Measurements from ENCODE around the gene DMAC2L. TPM values are rescaled to one million over a fixed set of nuclear protein-coding genes. Genes with fewer than 3 reads are reported as not detected.
"Not testable (repeated sequence)": the region's sequence is repeated elsewhere in the genome, so short reads cannot be mapped to it uniquely, and the experiment has no call there.

DMAC2L gene
- total RNA-seq, 2 experiments from 2014 or later: 13.3 to 16.1 TPM

DNA sequence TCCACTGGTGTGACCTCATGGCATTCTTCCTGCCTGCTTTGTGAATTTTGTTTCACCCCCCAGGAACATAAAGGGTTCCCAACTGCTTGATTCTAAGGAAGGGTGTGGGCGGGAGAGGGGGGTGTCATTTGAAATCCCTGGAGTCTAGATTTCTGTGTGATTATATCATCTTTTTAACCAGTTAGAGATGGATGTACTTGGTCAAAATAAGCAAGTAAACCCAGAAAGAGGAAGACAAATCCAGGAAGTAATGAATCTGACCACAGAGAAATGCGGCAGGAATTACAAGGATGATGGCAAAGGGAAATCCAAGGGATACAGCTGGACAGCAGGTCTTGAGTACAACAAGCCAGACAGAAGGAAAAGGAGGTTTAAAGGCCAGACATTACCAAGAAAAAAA lies 38.9 kb downstream of the DMAC2L start:
- DNase-seq (no peak), ATAC-seq (no peak)
- no peaks in the 10 kb centered on the region for H3K4me1 Mint-ChIP-seq
- H3K27me3 Mint-ChIP-seq: no peaks in the 10 kb centered on the region
- H3K36me3 Mint-ChIP-seq: peaks cover 3% of the 10 kb centered on the region
- no peak overlapping the region for H3K27ac Mint-ChIP-seq
- no peaks in the 10 kb centered on the region for H3K9me3 Mint-ChIP-seq (ENCODE audit: low read depth)
- H3K4me3 Mint-ChIP-seq: no peak overlapping the region
- CTCF ChIA-PET: interaction anchor here (0.7 to 0.9 kb wide), 2 partner anchors 36 to 172 kb away, joined by 3 to 4 read pairs; no protein-coding TSS in a partner anchor

DNA sequence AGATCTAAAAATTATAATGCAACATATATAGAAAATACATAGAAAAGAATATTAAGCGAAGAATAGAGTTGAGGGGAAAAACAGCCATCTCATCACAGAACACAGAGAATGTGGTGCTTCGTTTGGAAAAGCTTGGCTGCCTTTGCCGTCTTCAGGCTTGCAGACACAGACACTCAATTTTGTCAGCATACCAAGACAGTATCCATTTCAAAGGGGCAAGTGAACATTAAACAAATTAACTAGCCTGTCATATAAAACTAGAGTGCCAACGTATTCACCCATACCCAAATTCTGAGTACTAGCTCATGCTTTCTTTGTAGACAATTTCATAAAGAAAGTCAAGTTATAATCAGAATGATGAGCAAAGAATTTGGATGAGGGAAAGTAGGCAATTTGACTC lies 40.5 kb downstream of the DMAC2L start:
- no peaks in the 10 kb centered on the region for H3K9me3 Mint-ChIP-seq (ENCODE audit: low read depth)
- DNase-seq: no peak
- CTCF ChIA-PET: no interaction called here
- no peaks in the 10 kb centered on the region for H3K27me3 Mint-ChIP-seq
- H3K36me3 Mint-ChIP-seq: peaks cover 16% of the 10 kb centered on the region
- no peak overlapping the region for H3K4me3 Mint-ChIP-seq
- no peak for ATAC-seq
- H3K4me1 Mint-ChIP-seq: peaks cover 2% of the 10 kb centered on the region
- no peak overlapping the region for H3K27ac Mint-ChIP-seq

DNA sequence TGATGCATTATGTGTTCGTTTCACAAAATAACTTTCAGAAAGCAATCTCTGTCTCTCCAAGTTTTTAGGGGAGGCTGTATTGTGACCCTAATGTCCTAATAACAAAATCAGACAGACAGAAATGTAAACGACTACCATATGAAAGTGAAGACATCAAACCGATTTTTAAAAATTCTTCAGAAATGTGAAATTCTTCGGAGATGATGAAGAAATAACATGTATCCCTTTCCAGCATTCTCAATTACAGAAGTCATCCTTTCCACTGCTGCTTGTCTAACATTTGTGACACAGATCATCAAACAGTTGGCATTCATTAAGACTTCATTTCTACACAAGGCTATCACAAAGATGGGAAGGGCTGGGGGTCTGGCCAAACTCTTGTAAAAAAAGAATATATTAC lies 41.0 kb downstream of the DMAC2L start:
- Mint-ChIP-seq H3K36me3 (peaks cover 19% of the 10 kb centered on the region), H3K27ac (no peak overlapping the region), H3K4me1 (peaks cover 2% of the 10 kb centered on the region), H3K27me3 (no peaks in the 10 kb centered on the region), H3K4me3 (no peak overlapping the region), H3K9me3 (ENCODE audit: low read depth) (no peaks in the 10 kb centered on the region)
- CTCF ChIA-PET: interaction anchor here (1.0 kb wide), 1 partner anchor 93 kb away, joined by 3 read pairs; no protein-coding TSS in a partner anchor
- DNase-seq (no peak), ATAC-seq (no peak)

DNA sequence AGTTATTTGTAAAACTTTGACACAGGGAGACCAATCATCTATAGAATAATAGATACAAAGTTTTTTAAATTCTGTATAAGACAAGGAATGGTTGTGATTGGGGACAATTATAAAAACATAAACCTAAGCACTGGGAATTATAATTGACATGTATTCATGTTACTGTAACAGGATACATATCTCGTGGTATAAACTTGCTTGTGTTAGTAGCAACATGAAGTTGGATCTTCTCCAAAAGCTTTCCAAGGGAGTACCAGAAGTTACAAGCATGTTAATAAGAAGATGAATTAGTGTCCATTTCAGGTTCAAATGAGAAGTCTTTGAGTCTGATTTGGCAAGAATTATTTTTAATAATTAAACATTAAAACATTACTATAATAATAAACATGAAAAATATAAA lies 42.4 kb downstream of the DMAC2L start:
- Mint-ChIP-seq H3K36me3 (peaks cover 24% of the 10 kb centered on the region), H3K27me3 (no peaks in the 10 kb centered on the region), H3K4me3 (no peak overlapping the region), H3K27ac (no peak overlapping the region), H3K4me1 (peaks cover 2% of the 10 kb centered on the region), H3K9me3 (ENCODE audit: low read depth) (no peaks in the 10 kb centered on the region)
- CTCF ChIA-PET: interaction anchor here (1.8 kb wide), 1 partner anchor 12 kb away, joined by 4 read pairs; no protein-coding TSS in a partner anchor
- DNase-seq (no peak), ATAC-seq (no peak)

DNA sequence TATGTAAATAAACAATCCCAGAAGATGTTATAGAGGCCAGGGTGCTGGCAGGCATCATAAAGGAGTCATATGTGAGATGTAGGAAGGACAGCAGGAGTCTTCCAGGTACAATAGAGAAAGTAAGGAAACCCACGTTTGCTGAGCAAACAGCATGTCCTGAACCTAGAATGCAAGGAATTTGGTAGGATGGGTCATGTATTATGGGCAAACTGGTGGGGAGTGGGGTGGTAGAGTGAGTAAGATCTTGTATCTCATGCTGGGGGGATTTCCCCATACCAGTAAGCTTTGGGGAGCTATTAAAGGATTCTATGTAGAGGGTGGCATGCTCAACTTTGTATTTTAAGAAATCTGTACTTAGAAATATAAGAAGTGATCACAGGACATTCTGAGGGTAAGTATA lies 43.6 kb downstream of the DMAC2L start:
- H3K27me3 Mint-ChIP-seq: no peaks in the 10 kb centered on the region
- H3K36me3 Mint-ChIP-seq: peaks cover 26% of the 10 kb centered on the region
- CTCF ChIA-PET: interaction anchor here (0.7 to 1.8 kb wide), 3 partner anchors 11 to 29 kb away, joined by 4 read pairs; no protein-coding TSS in a partner anchor
- H3K4me3 Mint-ChIP-seq: no peak overlapping the region
- H3K4me1 Mint-ChIP-seq: peaks cover 2% of the 10 kb centered on the region
- no peak overlapping the region for H3K27ac Mint-ChIP-seq
- no peaks in the 10 kb centered on the region for H3K9me3 Mint-ChIP-seq (ENCODE audit: low read depth)
- ATAC-seq (no peak), DNase-seq (no peak)

DNA sequence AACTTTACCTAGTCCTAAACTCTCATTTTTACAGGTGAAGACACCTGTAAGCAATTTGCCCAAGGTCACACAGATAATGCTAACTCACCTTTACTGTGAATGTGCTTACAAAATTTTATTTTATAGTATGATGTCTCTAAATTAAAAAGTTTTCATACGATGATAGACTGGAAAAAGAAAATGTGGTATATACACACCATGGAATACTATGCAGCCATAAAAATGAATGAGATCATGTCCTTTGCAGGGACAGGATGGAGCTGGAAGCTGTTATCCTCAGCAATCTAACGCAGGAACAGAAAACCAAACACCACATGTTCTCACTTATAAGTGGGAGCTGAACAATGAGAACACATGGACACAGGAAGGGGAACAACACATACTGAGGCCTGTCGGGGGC lies 44.2 kb downstream of the DMAC2L start:
- DNase-seq; H3K27ac Mint-ChIP-seq; H3K9me3 Mint-ChIP-seq (ENCODE audit: low read depth); ATAC-seq; H3K4me3 Mint-ChIP-seq; H3K27me3 Mint-ChIP-seq; H3K4me1 Mint-ChIP-seq: not testable (repeated sequence)
- peaks cover 29% of the 10 kb centered on the region for H3K36me3 Mint-ChIP-seq
- CTCF ChIA-PET: interaction anchor here (0.7 to 1.8 kb wide), 3 partner anchors 10 to 30 kb away, joined by 4 read pairs; no protein-coding TSS in a partner anchor

DNA sequence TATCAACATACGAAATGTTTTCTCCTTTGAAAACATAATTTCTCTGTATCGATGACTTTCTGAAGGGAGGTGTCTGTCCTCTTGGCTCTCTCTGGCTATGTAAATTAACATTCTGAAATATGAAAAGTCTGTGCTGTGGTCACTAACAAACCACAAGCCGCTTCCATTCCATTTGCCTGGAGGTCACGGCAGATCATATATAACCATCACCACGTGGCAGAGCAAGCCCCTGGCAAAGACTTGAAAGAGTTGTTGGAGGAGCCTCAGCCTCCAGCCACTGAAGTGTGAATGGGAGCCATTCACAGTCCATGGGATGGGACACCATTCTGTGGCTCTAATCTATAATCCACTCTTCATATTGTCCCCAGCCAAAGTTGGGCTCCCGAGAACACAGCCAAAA lies 45.0 kb downstream of the DMAC2L start:
- ATAC-seq: no peak
- peaks cover 29% of the 10 kb centered on the region for H3K36me3 Mint-ChIP-seq
- no peak overlapping the region for H3K4me3 Mint-ChIP-seq
- no peak overlapping the region for H3K27ac Mint-ChIP-seq
- DNase-seq: no peak
- CTCF ChIA-PET: interaction anchor here (1.1 kb wide), 1 partner anchor 36 kb away, joined by 4 read pairs; no protein-coding TSS in a partner anchor
- H3K9me3 Mint-ChIP-seq (ENCODE audit: low read depth): no peaks in the 10 kb centered on the region
- H3K27me3 Mint-ChIP-seq: no peaks in the 10 kb centered on the region
- peaks cover 2% of the 10 kb centered on the region for H3K4me1 Mint-ChIP-seq

DNA sequence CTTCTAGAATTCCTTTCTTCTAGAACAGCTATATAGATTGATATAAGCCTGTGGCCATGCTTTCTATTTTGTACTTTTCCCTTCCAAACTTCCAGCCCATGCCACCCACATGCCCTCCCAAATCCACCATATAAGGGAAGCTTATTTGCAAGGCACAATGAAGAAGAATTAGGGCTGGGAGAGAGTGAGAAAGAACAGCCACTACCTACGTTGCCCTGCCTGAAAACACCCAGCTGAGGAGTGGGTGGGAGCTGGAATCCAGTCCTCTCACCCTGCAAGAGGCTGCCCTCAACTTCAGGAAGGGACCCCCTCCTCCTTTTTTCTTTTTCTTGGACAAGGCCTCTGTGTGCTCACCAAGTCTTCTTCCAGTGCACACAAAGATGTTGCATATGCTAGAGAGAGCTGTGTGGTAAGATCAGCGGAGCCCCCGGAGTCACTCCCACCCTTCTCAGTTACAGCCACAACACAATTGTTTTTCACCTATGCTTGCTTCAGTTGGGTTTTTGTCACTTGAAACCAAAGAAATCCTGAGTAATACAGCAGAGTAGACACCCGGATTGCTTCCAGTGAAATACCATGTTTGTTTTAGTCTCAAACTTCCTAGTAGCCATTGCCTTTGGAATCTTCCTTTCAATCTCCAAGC lies 45.8 kb downstream of the DMAC2L start:
- peaks cover 2% of the 10 kb centered on the region for H3K9me3 Mint-ChIP-seq (ENCODE audit: low read depth)
- CTCF ChIA-PET: interaction anchor here (0.6 to 1.1 kb wide), 2 partner anchors 14 to 37 kb away, joined by 3 to 4 read pairs; no protein-coding TSS in a partner anchor
- peaks cover 36% of the 10 kb centered on the region for H3K36me3 Mint-ChIP-seq
- DNase-seq: no peak
- H3K27me3 Mint-ChIP-seq: no peaks in the 10 kb centered on the region
- H3K27ac Mint-ChIP-seq: no peak overlapping the region
- ATAC-seq: no peak
- peaks cover 8% of the 10 kb centered on the region for H3K4me1 Mint-ChIP-seq
- H3K4me3 Mint-ChIP-seq: no peak overlapping the region

DNA sequence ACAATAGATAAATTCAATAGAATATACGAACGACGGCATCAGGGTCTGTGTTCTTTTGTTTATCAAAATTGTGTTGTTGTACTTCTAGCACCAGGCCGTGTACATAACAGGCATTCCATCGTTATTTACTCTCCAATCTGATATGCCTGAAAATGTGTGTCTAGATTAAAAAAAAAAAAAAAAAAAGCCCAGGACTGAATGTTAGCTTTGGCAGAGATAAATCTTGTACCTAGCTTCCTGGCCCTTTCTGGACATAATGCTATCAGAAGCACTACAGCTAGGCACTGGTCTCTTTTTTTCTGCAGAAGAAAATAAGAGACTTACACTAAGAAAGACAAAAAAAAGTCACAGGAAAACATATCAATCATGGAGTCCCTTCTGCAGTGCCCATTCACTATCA lies 47.5 kb downstream of the DMAC2L start:
- CTCF ChIA-PET: interaction anchor here (0.5 to 1.2 kb wide), 3 partner anchors 10 to 50 kb away, joined by 3 to 4 read pairs (median 3); no protein-coding TSS in a partner anchor
- ATAC-seq: no peak
- H3K4me3 Mint-ChIP-seq: no peak overlapping the region
- peaks cover 20% of the 10 kb centered on the region for H3K4me1 Mint-ChIP-seq
- H3K27me3 Mint-ChIP-seq: no peaks in the 10 kb centered on the region
- no peak for DNase-seq
- H3K36me3 Mint-ChIP-seq: peaks cover 38% of the 10 kb centered on the region
- peaks cover 2% of the 10 kb centered on the region for H3K9me3 Mint-ChIP-seq (ENCODE audit: low read depth)
- H3K27ac Mint-ChIP-seq: no peak overlapping the region

DNA sequence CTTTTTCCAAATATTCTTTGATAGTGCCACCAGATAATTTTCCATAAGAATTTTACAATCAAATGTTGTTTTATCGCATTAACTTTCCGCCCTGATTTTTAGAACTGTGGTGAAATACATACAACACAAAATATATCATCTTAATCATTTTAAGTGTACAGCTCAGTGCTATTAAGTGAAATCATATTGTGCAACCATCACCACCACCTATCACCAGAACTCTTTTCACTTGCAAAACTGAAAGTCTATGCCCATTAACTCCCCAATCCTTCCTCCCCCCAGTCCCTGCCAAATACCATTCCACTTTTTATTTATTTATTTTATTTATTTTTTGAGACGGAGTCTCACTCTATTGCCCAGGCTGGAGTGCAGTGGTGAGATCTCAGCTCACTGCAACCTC lies 48.0 kb downstream of the DMAC2L start:
- Mint-ChIP-seq H3K4me3 (no peak overlapping the region), H3K27ac (no peak overlapping the region), H3K27me3 (no peaks in the 10 kb centered on the region), H3K4me1 (peaks cover 20% of the 10 kb centered on the region), H3K36me3 (peaks cover 38% of the 10 kb centered on the region), H3K9me3 (ENCODE audit: low read depth) (peaks cover 2% of the 10 kb centered on the region)
- no peak for DNase-seq
- no peak for ATAC-seq
- CTCF ChIA-PET: interaction anchor here (0.5 to 1.2 kb wide), 2 partner anchors 27 to 51 kb away, joined by 3 read pairs; no protein-coding TSS in a partner anchor

DNA sequence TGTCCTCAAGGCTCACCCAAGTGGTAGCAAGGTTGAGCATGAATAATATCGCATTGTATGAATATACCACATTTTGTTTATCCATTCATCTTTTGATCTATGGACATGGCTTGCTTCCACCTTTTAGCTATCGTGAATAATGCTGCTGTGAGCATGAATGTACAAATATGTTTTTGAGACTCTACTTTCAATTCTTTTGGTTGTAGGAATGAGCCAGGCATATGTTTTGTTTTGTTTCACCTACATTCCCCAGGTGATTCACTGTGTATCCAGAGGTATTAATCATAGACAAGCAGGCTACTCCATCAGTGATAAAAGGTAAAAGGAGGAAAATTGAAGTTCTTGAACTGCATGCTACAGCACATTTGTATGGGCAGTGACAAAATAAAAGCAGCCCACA lies 48.7 kb downstream of the DMAC2L start:
- Mint-ChIP-seq H3K27me3 (no peaks in the 10 kb centered on the region), H3K27ac (no peak overlapping the region), H3K9me3 (ENCODE audit: low read depth) (peaks cover 2% of the 10 kb centered on the region), H3K36me3 (peaks cover 38% of the 10 kb centered on the region), H3K4me3 (no peak overlapping the region), H3K4me1 (peaks cover 21% of the 10 kb centered on the region)
- DNase-seq (no peak), ATAC-seq (no peak)
- CTCF ChIA-PET: no interaction called here

DNA sequence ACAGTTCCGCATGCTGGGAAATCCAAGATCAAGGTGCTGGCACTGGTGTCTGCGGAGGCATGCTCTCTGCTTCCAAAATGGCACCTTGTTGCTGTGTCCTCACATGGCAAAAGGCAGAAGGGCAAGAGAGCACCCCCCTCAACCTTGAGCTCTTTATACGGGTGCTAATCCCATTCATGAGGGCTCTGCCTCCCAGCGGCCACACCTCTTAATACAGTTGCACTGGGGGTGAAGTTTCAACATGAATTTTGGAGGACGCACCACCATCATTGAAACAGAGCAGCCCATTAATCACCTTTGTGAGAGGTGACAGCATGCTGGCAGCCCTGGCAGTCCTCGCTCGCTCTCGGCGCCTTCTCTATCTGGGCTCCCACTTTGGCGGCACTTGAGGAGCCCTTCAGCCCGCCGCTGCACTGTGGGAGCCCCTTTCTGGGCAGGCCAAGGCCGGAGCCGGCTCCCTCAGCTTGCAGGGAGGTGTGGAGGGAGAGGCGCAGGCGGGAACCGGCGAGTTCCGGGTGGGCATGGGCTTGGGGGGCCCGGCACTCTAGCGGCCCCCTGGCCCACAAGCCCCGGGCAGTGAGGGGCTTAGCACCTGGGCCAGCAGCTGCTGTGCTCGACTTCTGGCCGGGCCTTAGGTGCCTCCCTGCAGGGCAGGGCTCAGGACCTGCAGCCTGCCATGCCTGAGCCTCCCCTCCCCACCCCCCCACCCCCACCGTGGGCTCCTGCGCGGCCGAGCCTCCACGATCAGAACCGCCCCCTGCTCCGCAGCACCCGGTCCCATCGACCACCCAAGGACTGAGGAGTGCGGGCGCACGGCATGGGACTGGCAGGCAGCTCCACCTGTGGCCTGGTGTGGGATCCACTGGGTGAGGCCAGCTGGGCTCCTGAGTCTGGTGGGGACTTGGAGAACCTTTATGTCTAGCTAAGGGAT lies 49.6 kb downstream of the DMAC2L start:
- H3K9me3 Mint-ChIP-seq (ENCODE audit: low read depth); H3K4me3 Mint-ChIP-seq; H3K27me3 Mint-ChIP-seq; ATAC-seq; DNase-seq; H3K27ac Mint-ChIP-seq: not testable (repeated sequence)
- Mint-ChIP-seq H3K36me3 (peaks cover 32% of the 10 kb centered on the region), H3K4me1 (peaks cover 27% of the 10 kb centered on the region)
- CTCF ChIA-PET: interaction anchor here (2.8 kb wide), 1 partner anchor 41 kb away, joined by 18 read pairs; no protein-coding TSS in a partner anchor
